Heart right ventricle (tissue), 16 donors: ENCODE results near the gene RNF7. TPM values are rescaled to one million over a fixed set of nuclear protein-coding genes. Genes with fewer than 3 reads are reported as not detected.

Source experiments
- ATAC-seq, 8 donors: fragments of 200-7000 bp; cut with Tn5 transposase; one replicate each; pipeline ENCODE4 v1.9.1; 2020; ENCODE audit warnings: mild to moderate bottlenecking in 8 of 8, moderate library complexity in 8 of 8, moderate number of reproducible peaks in 1 of 8
- DNase-seq, 2 donors: peaks; one replicate each; pipeline ENCODE4 v3.0.0-alpha.2; 2020
- H3K27ac ChIP-seq, 10 donors: fragments of 200-600 bp; sonication (generic) in 2 of 10; one replicate each; pipeline versions ENCODE4 v1.5.0 to v1.8.0; 2020 to 2022; ENCODE audit warnings: mild to moderate bottlenecking in 3 of 10
- H3K27me3 ChIP-seq, 7 donors: fragments of 200-600 bp; one replicate each; pipeline ENCODE4 v1.8.0; 2021 to 2022; ENCODE audit warnings: mild to moderate bottlenecking in 2 of 7
- H3K36me3 ChIP-seq, 9 donors: fragments of 200-600 bp; sonication (generic) in 1 of 9; one replicate each; pipeline versions ENCODE4 v1.5.0 to v1.8.0; 2020 to 2022; ENCODE audit warnings: mild to moderate bottlenecking in 2 of 9
- H3K4me1 ChIP-seq, 9 donors: fragments of 200-600 bp; sonication (generic) in 1 of 9; one replicate each; pipeline versions ENCODE4 v1.5.0 to v1.8.0; 2020 to 2022; ENCODE audit warnings: mild to moderate bottlenecking in 4 of 9
- H3K4me3 ChIP-seq, 10 donors: fragments of 200-600 bp; sonication (generic) in 2 of 10; one replicate each; pipeline versions ENCODE4 v1.5.0 to v1.8.0; 2020 to 2022; ENCODE audit warnings: mild to moderate bottlenecking in 7 of 10, moderate library complexity in 2 of 10
- H3K9me3 ChIP-seq, 11 donors: fragments of 200-600 bp in 10 of 11; sonication (generic) in 2 of 11; one replicate each; pipeline versions ENCODE4 v1.5.0 to v1.8.0; 2013 to 2022; ENCODE audit warnings: mild to moderate bottlenecking in 2 of 11, control low read depth in 1 of 11, moderate library complexity in 1 of 11
- WGBS, 2 donors: extraction: QIAGEN DNeasy Blood & Tissue Kit; methylation state at CpG; one replicate each; pipeline ENCODE4 v1.1.7; 2013; ENCODE audit warnings: inconsistent platforms in 1 of 2; 5-methylcytosine and 5-hydroxymethylcytosine counted together
- intact Hi-C, 10 donors: fragments of 100-400 bp; cut with DNase I; formaldehyde crosslinking; loops; one replicate each; pipeline versions ENCODE4 v1.11.1 to v1.14.2; 2022
- polyA plus RNA-seq, 2 donors: library from polyadenylated mRNA; stranded (reverse); fragments of 200-250 nt; gene quantifications; one replicate each; pipeline ENCODE4 v1.2.3, GENCODE V29; 2013
- total RNA-seq, 10 donors: library from RNA; stranded (reverse); fragmentation: NEBNext Ultra II Directional in 3 of 10; extraction: Animal tissue kit (Norgen Biotek cat#: 25700) in 3 of 10; gene quantifications; one replicate each; pipeline versions ENCODE4 v1.2.1 to v1.2.4, GENCODE V29; 2021 to 2023
- TF ChIP-seq, protein P1 (sequence below), 9 donors: fragments of 200-600 bp; sonication (generic) in 2 of 9; IDR thresholded peaks; one replicate each; pipeline versions ENCODE4 v1.5.0 to v1.8.0; 2021 to 2022; ENCODE audit warnings: antibody characterized with exemption in 9 of 9, mild to moderate bottlenecking in 5 of 9, moderate library complexity in 1 of 9
- donor health status: Arrhythmogenic right ventricular cardiomyopathy.
- donor health status: ischemic (EF 13 %, LVEDD 7.1; RV severe dilation, severe dysfunction).
- donor health status: healthy with polysubstance abuse.
- donor health status: DM: no; HTN: yes; CAD: no.
- donor health status: DM: no; HTN: no; CAD: no.
- donor health status: ischemic (EF 25% LVEDD 6.9; RV normal size, moderate dysfunction).
- donor health status: ischemic (EF 25% LVEDD 5.7; RV mildly dilated, moderate dysfunction).
- donor health status: healthy.
- donor health status: DM: yes; HTN: yes; CAD: no.
- donor health status: Ischemic cardiomyopathy.
- donor health status: ischemic (EF 35%, LVEDD 5.7; RV mildly dilated, moderate dysfunction).
- donor health status: nonischemic (EF 11% LVEDD 7.7; RV severe dilation, severe dysfunction).
- donor health status: DM: yes; HTN: yes; CAD: no.
- donor health status: PGD.
- donor health status: ischemic (EF 29% LVEDD 5.4; RV normal size, mild dysfunction).
- donor health status: nonischemic (EF 23%, LVEDD 6.1; RV moderate dilation, normal function).

Gene RNF7
- total and polyA plus RNA-seq, 12 donors = 77.2 to 191 (median 84.1) TPM

GRCh38 chr3:141726483-141726882 lies 11.6 kb upstream of the RNF7 start:
- no peak for DNase-seq
- intact Hi-C loops = no loop called here
- WGBS, 2 donors = 78 to 90% methylated on average over 1 of the region's 1 CpG
- Histone ChIP-seq H3K4me3 (no peak overlapping the region), H3K27me3 (no peaks in the 10 kb centered on the region), H3K27ac (no peak overlapping the region), H3K4me1 (peaks cover 0 to 6% (median 0%) of the 10 kb centered on the region in 9 donors), H3K36me3 (no peaks in the 10 kb centered on the region), H3K9me3 (no peaks in the 10 kb centered on the region)
- no peak for ATAC-seq
- TF ChIP-seq, protein P1, sequence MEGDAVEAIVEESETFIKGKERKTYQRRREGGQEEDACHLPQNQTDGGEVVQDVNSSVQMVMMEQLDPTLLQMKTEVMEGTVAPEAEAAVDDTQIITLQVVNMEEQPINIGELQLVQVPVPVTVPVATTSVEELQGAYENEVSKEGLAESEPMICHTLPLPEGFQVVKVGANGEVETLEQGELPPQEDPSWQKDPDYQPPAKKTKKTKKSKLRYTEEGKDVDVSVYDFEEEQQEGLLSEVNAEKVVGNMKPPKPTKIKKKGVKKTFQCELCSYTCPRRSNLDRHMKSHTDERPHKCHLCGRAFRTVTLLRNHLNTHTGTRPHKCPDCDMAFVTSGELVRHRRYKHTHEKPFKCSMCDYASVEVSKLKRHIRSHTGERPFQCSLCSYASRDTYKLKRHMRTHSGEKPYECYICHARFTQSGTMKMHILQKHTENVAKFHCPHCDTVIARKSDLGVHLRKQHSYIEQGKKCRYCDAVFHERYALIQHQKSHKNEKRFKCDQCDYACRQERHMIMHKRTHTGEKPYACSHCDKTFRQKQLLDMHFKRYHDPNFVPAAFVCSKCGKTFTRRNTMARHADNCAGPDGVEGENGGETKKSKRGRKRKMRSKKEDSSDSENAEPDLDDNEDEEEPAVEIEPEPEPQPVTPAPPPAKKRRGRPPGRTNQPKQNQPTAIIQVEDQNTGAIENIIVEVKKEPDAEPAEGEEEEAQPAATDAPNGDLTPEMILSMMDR (IDR thresholded peaks at IDR 0.05) = no peak

- H3K4me3 ChIP-seq = no peak overlapping the region
- 82% methylated on average over 5 of the region's 5 CpGs for WGBS, 2 donors
- TF ChIP-seq, protein P1 (IDR thresholded peaks at IDR 0.05) = no peak
- intact Hi-C loops = no loop called here
- H3K27ac ChIP-seq = no peak overlapping the region
- no peaks in the 10 kb centered on the region for H3K27me3 ChIP-seq
- no peaks in the 10 kb centered on the region for H3K9me3 ChIP-seq
- H3K4me1 ChIP-seq = peaks cover 0 to 3% (median 0%) of the 10 kb centered on the region in 9 donors
- H3K36me3 ChIP-seq = no peaks in the 10 kb centered on the region
- DNase-seq = no peak
- ATAC-seq = no peak
These were observed 9.7 kb upstream of the RNF7 start for GRCh38 chr3:141728355-141728892.

- Histone ChIP-seq H3K27ac (no peak overlapping the region), H3K4me3 (no peak overlapping the region), H3K27me3 (no peaks in the 10 kb centered on the region), H3K4me1 (no peaks in the 10 kb centered on the region), H3K36me3 (no peaks in the 10 kb centered on the region), H3K9me3 (no peaks in the 10 kb centered on the region)
- intact Hi-C loops = no loop called here
- DNase-seq = no peak
- TF ChIP-seq, protein P1 (IDR thresholded peaks at IDR 0.05) = no peak
- ATAC-seq = no peak
- WGBS, 2 donors = 86 to 88% methylated on average over 4 of the region's 4 CpGs
These were observed 8.9 kb upstream of the RNF7 start for GRCh38 chr3:141729240-141729639.

GRCh38 chr3:141735176-141735575 lies 2.9 kb upstream of the RNF7 start:
- DNase-seq (no peak), ATAC-seq (no peak)
- Histone ChIP-seq H3K9me3 (no peaks in the 10 kb centered on the region), H3K36me3 (no peaks in the 10 kb centered on the region), H3K4me1 (peaks cover under 1 to 21% (median 10%) of the 10 kb centered on the region in 9 donors), H3K4me3 (no peak overlapping the region), H3K27me3 (no peaks in the 10 kb centered on the region), H3K27ac (no peak overlapping the region)
- TF ChIP-seq, protein P1 (IDR thresholded peaks at IDR 0.05) = no peak
- intact Hi-C loops = loop anchor here in 9 of 10 donors (5.0 to 10.0 kb wide), 8 partner anchors 48 to 490 kb away; partner anchors contain the start of genes ATP1B3 (in 1 of the 9) and GK5 (in 1 of the 9)
